Lung (tissue), 12 donors: ENCODE results near the gene C1QTNF3. TPM values are rescaled to one million over a fixed set of nuclear protein-coding genes. Genes with fewer than 3 reads are reported as not detected.
"Not testable (repeated sequence)": the region's sequence is repeated elsewhere in the genome, so short reads cannot be mapped to it uniquely, and the experiment has no call there.

Experiments used
- ATAC-seq: fragments of 200-7000 bp; cut with Tn5 transposase; one replicate; pipeline ENCODE4 v1.9.1; 2020; ENCODE audit warnings: moderate number of reproducible peaks; ENCODE audit not compliant: insufficient read depth, low FRiP score
- DNase-seq, 3 donors: peaks; one replicate each; pipeline ENCODE4 v3.0.0-alpha.2; 2013 to 2017
- H3K27ac ChIP-seq, 2 donors: one replicate each; pipeline ENCODE4 v1.5.1; 2013; ENCODE audit warnings: mild to moderate bottlenecking in 2 of 2, moderate library complexity in 2 of 2, control low read depth in 1 of 2, inconsistent platforms in 1 of 2, low read depth in 1 of 2, low read length in 1 of 2
- H3K27me3 ChIP-seq, 3 donors: one replicate each; pipeline ENCODE4 v1.5.1; 2013; ENCODE audit warnings: low read length in 2 of 3; ENCODE audit not compliant: control insufficient read depth in 3 of 3, insufficient read depth in 3 of 3
- H3K36me3 ChIP-seq, 4 donors: one replicate each; pipeline ENCODE4 v1.5.1; 2013; ENCODE audit warnings: low read length in 4 of 4, mild to moderate bottlenecking in 1 of 4, moderate library complexity in 1 of 4; ENCODE audit not compliant: control insufficient read depth in 4 of 4, insufficient read depth in 4 of 4
- H3K4me1 ChIP-seq, 5 donors: one replicate each; pipeline ENCODE4 v1.5.1; 2013; ENCODE audit warnings: low read length in 5 of 5, mild to moderate bottlenecking in 2 of 5, moderate library complexity in 1 of 5; ENCODE audit not compliant: control insufficient read depth in 5 of 5, insufficient read depth in 5 of 5
- H3K4me3 ChIP-seq: one replicate; pipeline ENCODE4 v1.5.1; 2013; ENCODE audit warnings: mild to moderate bottlenecking, control low read depth, moderate library complexity
- H3K9ac ChIP-seq, 2 donors: one replicate each; pipeline ENCODE4 v1.5.1; 2013; ENCODE audit warnings: low read length in 2 of 2, control low read depth in 1 of 2; ENCODE audit not compliant: insufficient read depth in 1 of 2
- H3K9me3 ChIP-seq, 4 donors: one replicate each; pipeline ENCODE4 v1.5.1; 2013; ENCODE audit warnings: low read length in 3 of 4, mild to moderate bottlenecking in 1 of 4, moderate library complexity in 1 of 4; ENCODE audit not compliant: control insufficient read depth in 4 of 4, insufficient read depth in 3 of 4
- CTCF ChIP-seq: IDR thresholded peaks from 2 replicates; pipeline ENCODE4 v1.5.1; 2012; ENCODE audit warnings: mild to moderate bottlenecking; ENCODE audit errors: control extremely low read depth, extremely low read depth
- WGBS, 2 donors: extraction: QIAGEN DNeasy Blood & Tissue Kit; methylation state at CpG; one replicate each; pipeline ENCODE4 v1.1.7; 2013; 5-methylcytosine and 5-hydroxymethylcytosine counted together
- polyA plus RNA-seq, 2 donors: library from polyadenylated mRNA; stranded (reverse); fragments of 200-250 nt; gene quantifications; one replicate each; pipeline ENCODE4 v1.2.1, GENCODE V29; 2013
- total RNA-seq, 2 donors: library from RNA; depleted of rRNA in 1 of 2; stranded (reverse); fragments of >200 nt in 1 of 2; gene quantifications; one replicate each; pipeline ENCODE4 v1.2.1, GENCODE V29; 2014 to 2021
- donor health status: control.
- donor health status: control.
- donor health status: Bipolar disorder and iron deficiency.
- donor health status: healthy.
- donor health status: DM: yes; HTN: yes; CAD: no.

C1QTNF3 gene
- total and polyA plus RNA-seq, 4 donors = 0.92 to 20.3 (median 3.9) TPM

GRCh38 chr5:34031966-34032365 is 11.0 kb downstream of the C1QTNF3 start:
- no peak overlapping the region for H3K9ac ChIP-seq
- 90 to 91% methylated on average over 3 of the region's 3 CpGs for WGBS, 2 donors
- H3K27me3 ChIP-seq = no peaks in the 10 kb centered on the region
- ATAC-seq (no peak), DNase-seq (no peak)
- peaks cover 1 to 5% (median 5%) of the 10 kb centered on the region in 4 donors for H3K36me3 ChIP-seq
- H3K4me3 ChIP-seq = no peak overlapping the region
- TF ChIP-seq CTCF = no peak
- H3K9me3 ChIP-seq = no peaks in the 10 kb centered on the region
- H3K4me1 ChIP-seq = no peaks in the 10 kb centered on the region
- no peak overlapping the region for H3K27ac ChIP-seq

DNA sequence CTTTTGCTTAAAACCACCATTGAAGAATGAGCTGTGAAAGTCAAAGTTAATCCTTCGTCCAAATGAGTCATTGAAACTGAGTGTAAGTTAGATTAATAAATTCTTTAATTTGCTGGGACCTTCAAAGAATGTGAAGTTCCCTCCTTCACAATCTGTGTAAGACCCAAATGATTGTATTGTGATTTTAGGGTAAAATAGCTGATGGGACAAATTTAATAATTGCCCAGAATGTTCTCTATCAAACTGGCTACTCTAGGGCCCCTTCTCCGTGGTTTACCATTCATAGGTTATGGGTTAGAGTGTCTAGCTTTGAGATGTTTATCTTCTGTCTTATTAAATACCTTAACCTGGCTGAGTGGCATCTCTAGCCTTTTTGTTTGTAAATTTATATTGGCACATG is 11.9 kb downstream of the C1QTNF3 start:
- Histone ChIP-seq H3K4me1 (no peaks in the 10 kb centered on the region), H3K9me3 (no peaks in the 10 kb centered on the region), H3K4me3 (no peak overlapping the region), H3K36me3 (peaks cover 2 to 5% (median 5%) of the 10 kb centered on the region in 4 donors), H3K9ac (no peak overlapping the region), H3K27me3 (no peaks in the 10 kb centered on the region), H3K27ac (no peak overlapping the region)
- ATAC-seq (no peak), DNase-seq (no peak)
- no peak for TF ChIP-seq CTCF
- WGBS, 2 donors = 68 to 90% methylated on average over 2 of the region's 2 CpGs

DNA sequence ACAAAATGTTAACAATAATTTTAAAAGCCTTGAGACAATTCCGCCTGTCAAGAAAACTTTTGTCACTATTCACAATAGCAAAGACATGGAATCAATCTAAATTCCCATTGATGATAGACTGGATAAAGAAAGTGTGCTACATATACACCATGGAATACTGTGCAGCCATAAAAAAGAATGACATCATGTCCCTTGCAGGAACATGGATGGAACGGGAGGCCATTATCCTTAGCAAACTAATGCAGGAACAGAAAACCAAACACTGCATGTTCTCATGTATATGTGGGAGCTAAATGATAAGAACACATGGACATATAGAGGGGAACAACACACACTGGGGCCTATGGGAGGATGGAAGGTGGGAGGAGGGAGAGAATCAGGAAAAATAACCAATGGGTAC is 12.4 kb downstream of the C1QTNF3 start:
- not testable (repeated sequence) for H3K4me1 ChIP-seq, H3K27ac ChIP-seq, H3K27me3 ChIP-seq, H3K9me3 ChIP-seq, ATAC-seq, DNase-seq, H3K4me3 ChIP-seq, H3K9ac ChIP-seq, H3K36me3 ChIP-seq
- 97 to 98% methylated on average over 2 of the region's 2 CpGs for WGBS, 2 donors

GRCh38 chr5:34030048-34030447 is 13.0 kb downstream of the C1QTNF3 start:
- no peak overlapping the region for H3K4me3 ChIP-seq
- DNase-seq (no peak), ATAC-seq (no peak)
- no peak overlapping the region for H3K27ac ChIP-seq
- H3K9ac ChIP-seq = no peak overlapping the region
- no peaks in the 10 kb centered on the region for H3K9me3 ChIP-seq
- no peaks in the 10 kb centered on the region for H3K4me1 ChIP-seq
- TF ChIP-seq CTCF = no peak
- peaks cover under 1 to 4% (median 3%) of the 10 kb centered on the region in 4 donors for H3K36me3 ChIP-seq
- H3K27me3 ChIP-seq = no peaks in the 10 kb centered on the region
- 84 to 88% methylated on average over 1 of the region's 1 CpG for WGBS, 2 donors
